Cardiac muscle cell (in vitro differentiated cells and primary cell): ENCODE data around the gene FBXL17. TPM values are rescaled to one million over a fixed set of nuclear protein-coding genes. Genes with fewer than 3 reads are reported as not detected.

ENCODE experiments used
- DNase-seq, 2 donors: peaks; one replicate each; pipeline versions ENCODE4 v3.0.0 to v3.0.0-alpha.2; 2010 to 2017; ENCODE audit warnings: low read depth in 1 of 2, low spot score in 1 of 2
- H3K27ac ChIP-seq: fragments of 200-600 bp; sonication (generic); 2 replicates; pipeline ENCODE4 v1.5.1; 2016
- H3K27me3 ChIP-seq: fragments of 200-600 bp; sonication (generic); 2 replicates; pipeline ENCODE4 v1.6.0; 2016; ENCODE audit warnings: control low read depth
- H3K36me3 ChIP-seq: fragments of 200-600 bp; sonication (generic); 2 replicates; pipeline ENCODE4 v1.5.1; 2016; ENCODE audit warnings: control low read depth
- H3K4me1 ChIP-seq: fragments of 200-600 bp; sonication (generic); 2 replicates; pipeline ENCODE4 v1.8.1; 2017; ENCODE audit warnings: low read depth, mild to moderate bottlenecking, mixed run types
- H3K4me3 ChIP-seq: fragments of 200-600 bp; sonication (generic); 2 replicates; pipeline ENCODE4 v1.5.1; 2016; ENCODE audit warnings: mild to moderate bottlenecking
- H3K9me3 ChIP-seq: fragments of 200-600 bp; sonication (generic); 2 replicates; pipeline ENCODE4 v1.5.1; 2017; ENCODE audit warnings: low read depth, mild to moderate bottlenecking, control low read depth
- CTCF ChIP-seq: IDR thresholded peaks from 2 replicates; pipeline ENCODE4 v1.5.1; 2012; ENCODE audit warnings: low read depth, mild to moderate bottlenecking, low read length
- polyA plus RNA-seq: library from polyadenylated mRNA; unstranded; fragments of >200 nt; fragmentation: Nextera tagmentation; extraction: Ambion mirVana; gene quantifications from 2 replicates; pipeline ENCODE4 v1.2.1, GENCODE V29; 2016
- total RNA-seq: library from RNA; depleted of rRNA; stranded (reverse); fragments of >200 nt; gene quantifications from 2 replicates; pipeline ENCODE4 v1.2.3, GENCODE V29; 2016

The FBXL17 gene
- total and polyA plus RNA-seq, 2 experiments from 2014 or later: 18.3 to 22.9 TPM

GRCh38 chr5:107916731-107917725, 464.9 kb downstream of the FBXL17 start:
- DNase-seq: no peak
- H3K4me3 ChIP-seq: no peak overlapping the region
- no peaks in the 10 kb centered on the region for H3K36me3 ChIP-seq
- H3K4me1 ChIP-seq: no peaks in the 10 kb centered on the region
- no peak for TF ChIP-seq CTCF
- no peaks in the 10 kb centered on the region for H3K27me3 ChIP-seq
- H3K9me3 ChIP-seq: no peaks in the 10 kb centered on the region
- H3K27ac ChIP-seq: no peak overlapping the region

- DNase-seq: peak in 1 of 2 donors; percentile 13
- H3K4me3 ChIP-seq: no peak overlapping the region
- no peaks in the 10 kb centered on the region for H3K4me1 ChIP-seq
- H3K9me3 ChIP-seq: no peaks in the 10 kb centered on the region
- TF ChIP-seq CTCF: no peak
- H3K27me3 ChIP-seq: no peaks in the 10 kb centered on the region
- no peaks in the 10 kb centered on the region for H3K36me3 ChIP-seq
- no peak overlapping the region for H3K27ac ChIP-seq
Observed at GRCh38 chr5:107915176-107915812, 466.6 kb downstream of the FBXL17 start.

GRCh38 chr5:107913494-107913893, 468.4 kb downstream of the FBXL17 start:
- H3K9me3 ChIP-seq: no peaks in the 10 kb centered on the region
- H3K4me3 ChIP-seq: no peak overlapping the region
- DNase-seq: no peak
- no peaks in the 10 kb centered on the region for H3K4me1 ChIP-seq
- no peaks in the 10 kb centered on the region for H3K36me3 ChIP-seq
- H3K27ac ChIP-seq: no peak overlapping the region
- no peaks in the 10 kb centered on the region for H3K27me3 ChIP-seq
- no peak for TF ChIP-seq CTCF

GRCh38 chr5:107900721-107901120, 481.2 kb downstream of the FBXL17 start:
- H3K27me3 ChIP-seq: no peaks in the 10 kb centered on the region
- no peak overlapping the region for H3K4me3 ChIP-seq
- DNase-seq: no peak
- TF ChIP-seq CTCF: no peak
- H3K36me3 ChIP-seq: no peaks in the 10 kb centered on the region
- H3K4me1 ChIP-seq: no peaks in the 10 kb centered on the region
- H3K9me3 ChIP-seq: no peaks in the 10 kb centered on the region
- H3K27ac ChIP-seq: no peak overlapping the region

GRCh38 chr5:107894361-107894760, 487.5 kb downstream of the FBXL17 start:
- Histone ChIP-seq H3K9me3 (no peaks in the 10 kb centered on the region), H3K4me1 (no peaks in the 10 kb centered on the region), H3K4me3 (no peak overlapping the region)

More at GRCh38 chr5:107894361-107894760, 487.5 kb downstream of the FBXL17 start:
- Histone ChIP-seq H3K36me3 (no peaks in the 10 kb centered on the region), H3K27me3 (no peaks in the 10 kb centered on the region), H3K27ac (no peak overlapping the region)
- no peak for TF ChIP-seq CTCF
- peak in 1 of 2 donors; percentile 43 for DNase-seq
